IMR-90 (cell line): ENCODE results near the gene FGB. TPM values are rescaled to one million over a fixed set of nuclear protein-coding genes. Genes with fewer than 3 reads are reported as not detected.

ENCODE experiments used
- ATAC-seq: fragments of 200-7000 bp; cut with Tn5 transposase; 2 replicates; pipeline ENCODE4 v1.9.1; 2020; ENCODE audit warnings: low read depth, mild to moderate bottlenecking, moderate library complexity
- BruUV-seq: library from RNA; stranded (reverse); fragments of 400-500 nt; replicated peaks from 2 replicates; lab custom pipeline; 2021; lab: Mats Ljungman, UMichigan
- CTCF ChIA-PET: fragments of 300-600 bp; formaldehyde crosslinking; extraction: SDS; loops from one replicate; lab custom pipeline; 2021; ENCODE audit warnings: antibody characterized with exemption; lab: Yijun Ruan, JAX
- POLR2A ChIA-PET: fragments of 300-600 bp; sonication (Branson Sonifier 250); formaldehyde crosslinking; loops from one replicate; lab custom pipeline; 2022; ENCODE audit warnings: antibody characterized with exemption; ENCODE audit not compliant: unreplicated experiment; lab: Charles Lee
- DNase-seq: peaks from one replicate; pipeline ENCODE4 v3.0.0; 2013
- H2AFZ ChIP-seq: replicated peaks from 2 replicates; pipeline ENCODE3; 2013; ENCODE audit warnings: low read length, mild to moderate bottlenecking; ENCODE audit not compliant: poor library complexity
- H2AK5ac ChIP-seq: 2 replicates; pipeline ENCODE4 v1.6.1; 2013; ENCODE audit warnings: low read depth, low read length, inconsistent platforms
- H2AK9ac ChIP-seq: replicated peaks from 2 replicates; pipeline ENCODE3; 2013; ENCODE audit warnings: mild to moderate bottlenecking, low read depth, low read length, moderate library complexity; ENCODE audit not compliant: poor library complexity
- H2BK120ac ChIP-seq: 2 replicates; pipeline ENCODE4 v1.6.1; 2013; ENCODE audit warnings: low read depth, low read length, inconsistent platforms
- H2BK15ac ChIP-seq: 3 replicates; pipeline ENCODE4 v1.6.1; 2013; ENCODE audit warnings: low read depth, low read length, inconsistent platforms
- H2BK20ac ChIP-seq: 2 replicates; pipeline ENCODE4 v1.6.1; 2013; ENCODE audit warnings: low read depth, mild to moderate bottlenecking, inconsistent platforms, low read length, moderate library complexity
- H2BK5ac ChIP-seq: 2 replicates; pipeline ENCODE4 v1.6.1; 2013; ENCODE audit warnings: mild to moderate bottlenecking, low read depth, low read length, inconsistent platforms; ENCODE audit not compliant: poor library complexity, severe bottlenecking
- H3K14ac ChIP-seq: replicated peaks from 2 replicates; pipeline ENCODE4 v1.6.1; 2013; ENCODE audit warnings: low read depth, low read length, inconsistent platforms
- H3K18ac ChIP-seq: 2 replicates; pipeline ENCODE4 v1.6.1; 2013; ENCODE audit warnings: low read depth, low read length, control low read depth
- H3K23ac ChIP-seq: 2 replicates; pipeline ENCODE4 v1.6.1; 2013; ENCODE audit warnings: low read depth, low read length, inconsistent platforms
- H3K27ac ChIP-seq: 2 replicates; pipeline ENCODE4 v1.5.1; 2013; ENCODE audit warnings: mild to moderate bottlenecking, control low read depth, low read length; ENCODE audit not compliant: insufficient read depth
- H3K27me3 ChIP-seq: 2 replicates; pipeline ENCODE4 v1.6.1; 2013; ENCODE audit warnings: low read length; ENCODE audit not compliant: control insufficient read depth, insufficient read depth
- H3K36me3 ChIP-seq: 2 replicates; pipeline ENCODE4 v1.6.1; 2013; ENCODE audit warnings: low read length, mixed read lengths; ENCODE audit not compliant: control insufficient read depth, insufficient read depth
- H3K4ac ChIP-seq: 2 replicates; pipeline ENCODE4 v1.6.1; 2013; ENCODE audit warnings: low read depth, low read length, inconsistent platforms
- H3K4me1 ChIP-seq: 2 replicates; pipeline ENCODE4 v1.6.1; 2013; ENCODE audit warnings: low read length, mixed read lengths; ENCODE audit not compliant: control insufficient read depth, insufficient read depth
- H3K4me2 ChIP-seq: 2 replicates; pipeline ENCODE4 v1.6.1; 2013; ENCODE audit warnings: low read depth, mild to moderate bottlenecking, control low read depth, low read length, moderate library complexity
- H3K4me3 ChIP-seq: 2 replicates; pipeline ENCODE4 v1.5.1; 2013; ENCODE audit warnings: low read depth, mild to moderate bottlenecking, control low read depth, low read length, moderate library complexity; ENCODE audit not compliant: insufficient read depth
- H3K56ac ChIP-seq: 2 replicates; pipeline ENCODE4 v1.6.1; 2013; ENCODE audit warnings: low read length, inconsistent platforms; ENCODE audit not compliant: insufficient read depth; ENCODE audit errors: extremely low read depth
- H3K79me1 ChIP-seq, 2 experiments: 2 replicates each; pipeline ENCODE4 v1.6.1; 2013; ENCODE audit warnings: low read length in 2 of 2, inconsistent platforms in 1 of 2, low read depth in 1 of 2
- H3K9ac ChIP-seq: 2 replicates; pipeline ENCODE4 v1.6.1; 2013; ENCODE audit warnings: low read depth, low read length, control low read depth
- H3K9me1 ChIP-seq: 2 replicates; pipeline ENCODE4 v1.6.1; 2013; ENCODE audit warnings: low read length, inconsistent platforms; ENCODE audit not compliant: insufficient read depth
- H3K9me3 ChIP-seq: 2 replicates; pipeline ENCODE4 v1.6.1; 2013; ENCODE audit warnings: low read length; ENCODE audit not compliant: control insufficient read depth, insufficient read depth
- H4K20me1 ChIP-seq: 2 replicates; pipeline ENCODE4 v1.6.1; 2013; ENCODE audit warnings: low read length, inconsistent platforms; ENCODE audit not compliant: insufficient read depth
- H4K5ac ChIP-seq: 2 replicates; pipeline ENCODE4 v1.6.1; 2013; ENCODE audit warnings: mild to moderate bottlenecking, low read depth, low read length, control low read depth
- H4K8ac ChIP-seq, 2 experiments: 2 replicates each; pipeline ENCODE4 v1.6.1; 2013; ENCODE audit warnings: low read depth in 2 of 2, low read length in 2 of 2, control low read depth in 1 of 2, inconsistent platforms in 1 of 2
- H4K91ac ChIP-seq: 2 replicates; pipeline ENCODE4 v1.6.1; 2013; ENCODE audit warnings: low read depth, low read length, inconsistent platforms; ENCODE audit not compliant: insufficient read depth
- BHLHE40 ChIP-seq: fragments of 150-350 bp; IDR thresholded peaks from 2 replicates; pipeline ENCODE4 v1.6.1; 2016; ENCODE audit warnings: mild to moderate bottlenecking, low read depth, low read length
- CEBPB ChIP-seq: IDR thresholded peaks from 2 replicates; pipeline ENCODE4 v1.6.1; 2012; ENCODE audit warnings: low read depth, low read length, improper control_type of control experiment
- CHD1 ChIP-seq: IDR thresholded peaks from 2 replicates; pipeline ENCODE4 v1.6.1; 2012; ENCODE audit warnings: low read depth, low read length, improper control_type of control experiment
- CTCF ChIP-seq: conservative IDR thresholded peaks from 2 replicates; pipeline ENCODE4 v1.5.1; 2012; ENCODE audit warnings: mild to moderate bottlenecking, low read depth, low read length, improper control_type of control experiment
- ELK1 ChIP-seq: fragments of 150-350 bp; IDR thresholded peaks from 2 replicates; pipeline ENCODE4 v1.6.1; 2016; ENCODE audit warnings: low read depth, mild to moderate bottlenecking, low read length, moderate library complexity, borderline replicate concordance
- FOS ChIP-seq: fragments of 150-350 bp; IDR thresholded peaks from 2 replicates; pipeline ENCODE4 v1.6.1; 2016; ENCODE audit warnings: low read depth, low read length
- MAFK ChIP-seq: IDR thresholded peaks from 2 replicates; pipeline ENCODE4 v1.6.1; 2012; ENCODE audit warnings: low read depth, low read length, improper control_type of control experiment
- MAZ ChIP-seq: IDR thresholded peaks from 2 replicates; pipeline ENCODE4 v1.6.1; 2012; ENCODE audit warnings: low read depth, mild to moderate bottlenecking, low read length, improper control_type of control experiment, moderate library complexity, borderline replicate concordance
- MXI1 ChIP-seq: IDR thresholded peaks from 2 replicates; pipeline ENCODE4 v1.6.1; 2012; ENCODE audit warnings: low read depth, mild to moderate bottlenecking, low read length, moderate library complexity, borderline replicate concordance
- NFE2L2 ChIP-seq: fragments of 150-350 bp; IDR thresholded peaks from 2 replicates; pipeline ENCODE4 v1.6.1; 2016; ENCODE audit warnings: low read depth, mild to moderate bottlenecking, low read length
- POLR2A ChIP-seq: IDR thresholded peaks from 2 replicates; pipeline ENCODE4 v1.6.1; 2012; ENCODE audit warnings: mild to moderate bottlenecking, low read depth, low read length
- RAD21 ChIP-seq: IDR thresholded peaks from 2 replicates; pipeline ENCODE4 v1.6.1; 2012; ENCODE audit warnings: low read length, improper control_type of control experiment
- RCOR1 ChIP-seq: IDR thresholded peaks from 2 replicates; pipeline ENCODE4 v1.6.1; 2012; ENCODE audit warnings: mild to moderate bottlenecking, low read length, improper control_type of control experiment; ENCODE audit not compliant: insufficient replicate concordance
- RFX5 ChIP-seq: IDR thresholded peaks from 2 replicates; pipeline ENCODE4 v1.8.0; 2012; ENCODE audit warnings: low read depth, mild to moderate bottlenecking, low read length, moderate library complexity
- SMC3 ChIP-seq: fragments of 150-350 bp; IDR thresholded peaks from 2 replicates; pipeline ENCODE4 v1.6.1; 2016; ENCODE audit warnings: low read depth, mild to moderate bottlenecking, antibody characterized with exemption, low read length, moderate library complexity
- USF2 ChIP-seq: fragments of 150-350 bp; IDR thresholded peaks from 2 replicates; pipeline ENCODE4 v1.6.1; 2017; ENCODE audit warnings: mild to moderate bottlenecking, antibody characterized with exemption, low read length, low read depth
- WGBS, 2 experiments: methylation state at CpG; one replicate each; pipeline versions ENCODE4 v1.1.5 to v1.1.7; 2013; ENCODE audit warnings: missing lambda C conversion rate in 2 of 2; ENCODE audit not compliant: insufficient read length in 1 of 2; ENCODE audit errors: extremely low coverage in 2 of 2; 5-methylcytosine and 5-hydroxymethylcytosine counted together
- dilution Hi-C: fragments of 300-500 bp; cut with HindIII; formaldehyde crosslinking; loops from one replicate; pipeline ENCODE4 v1.14.3; 2018; ENCODE audit warnings: low sequenced_read_pairs; ENCODE audit not compliant: unreplicated experiment
- in situ Hi-C: fragments of 300-500 bp; cut with MboI; formaldehyde crosslinking; loops from 3 replicates; pipeline ENCODE4 v1.14.3; 2019; ENCODE audit warnings: low sequenced_read_pairs, inconsistent platforms, mixed read lengths
- intact Hi-C: fragments of 100-400 bp; cut with micrococcal nuclease; formaldehyde crosslinking; loops from 2 replicates; pipeline ENCODE4 v1.10.0; 2022
- polyA plus RNA-seq, 3 experiments: library from polyadenylated mRNA; depleted of rRNA; stranded (reverse); fragments of >200 nt; gene quantifications; 2 replicates each; pipeline ENCODE4 v1.2.3, GENCODE V29; 2012; ENCODE audit warnings: low replicate concordance in 1 of 3
- total RNA-seq: library from RNA; depleted of rRNA; stranded (reverse); fragments of >200 nt; gene quantifications from 2 replicates; pipeline ENCODE4 v1.2.3, GENCODE V29; 2012

FGB gene
- total and polyA plus RNA-seq, 2 of the 4 experiments (the other 2 are of a cell fraction): not detected

DNA sequence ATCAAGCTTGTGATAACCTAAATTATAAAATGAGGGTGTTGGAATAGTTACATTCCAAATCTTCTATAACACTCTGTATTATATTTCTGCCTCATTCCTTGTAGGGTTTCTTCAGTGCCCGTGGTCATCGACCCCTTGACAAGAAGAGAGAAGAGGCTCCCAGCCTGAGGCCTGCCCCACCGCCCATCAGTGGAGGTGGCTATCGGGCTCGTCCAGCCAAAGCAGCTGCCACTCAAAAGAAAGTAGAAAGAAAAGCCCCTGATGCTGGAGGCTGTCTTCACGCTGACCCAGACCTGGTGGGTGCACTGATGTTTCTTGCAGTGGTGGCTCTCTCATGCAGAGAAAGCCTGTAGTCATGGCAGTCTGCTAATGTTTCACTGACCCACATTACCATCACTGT, 2.9 kb downstream of the FGB start:
- H2BK20ac ChIP-seq: no peak overlapping the region
- no peak overlapping the region for H3K14ac ChIP-seq
- H3K18ac ChIP-seq: no peak overlapping the region
- H2BK5ac ChIP-seq: no peak overlapping the region
- H4K91ac ChIP-seq: no peak overlapping the region
- no peak overlapping the region for H2AK5ac ChIP-seq
- WGBS, 2 experiments: no CpG with 5 or more reads among the region's 6 CpGs
- BruUV-seq: no TSS peak
- no peak overlapping the region for H4K8ac ChIP-seq
- H3K4me1 ChIP-seq: no peaks in the 10 kb centered on the region; the same call in 1 of the 2 replicates
- H3K23ac ChIP-seq: no peak overlapping the region
- H3K27me3 ChIP-seq: no peaks in the 10 kb centered on the region; the same call in 1 of the 2 replicates
- POLR2A ChIA-PET: no interaction called here
- H3K9me1 ChIP-seq: no peaks in the 10 kb centered on the region
- no peak for DNase-seq
- H2AK9ac ChIP-seq: no peak overlapping the region
- no peak for TF ChIP-seq MXI1
- TF ChIP-seq FOS: no peak
- no peak for TF ChIP-seq RAD21
- no peak for TF ChIP-seq CEBPB
- no peak for TF ChIP-seq RFX5
- TF ChIP-seq RCOR1: no peak
- TF ChIP-seq MAZ: no peak
- no peak for TF ChIP-seq CHD1
- TF ChIP-seq SMC3: no peak
- no peak for TF ChIP-seq ELK1
- no peak for TF ChIP-seq NFE2L2
- TF ChIP-seq MAFK: no peak
- TF ChIP-seq CTCF: no peak
- no peak for TF ChIP-seq POLR2A
- no peak for TF ChIP-seq USF2
- TF ChIP-seq BHLHE40: no peak
- H2BK120ac ChIP-seq: no peak overlapping the region
- CTCF ChIA-PET: interaction anchor here (1.2 to 2.0 kb wide), 2 partner anchors 53 to 156 kb away, joined by 3 to 5 read pairs; no protein-coding TSS in a partner anchor
- H3K4me2 ChIP-seq: no peak overlapping the region
- H3K9me3 ChIP-seq: no peaks in the 10 kb centered on the region
- no peaks in the 10 kb centered on the region for H3K36me3 ChIP-seq
- H4K20me1 ChIP-seq: no peaks in the 10 kb centered on the region
- H3K79me1 ChIP-seq: no peaks in the 10 kb centered on the region
- intact Hi-C loops (no loop called here), dilution Hi-C loops (no loop called here), in situ Hi-C loops (loop anchor here (25.0 kb wide), 1 partner anchor 797 kb away; no protein-coding TSS in a partner anchor)
- H2BK15ac ChIP-seq: no peak overlapping the region
- no peak overlapping the region for H3K56ac ChIP-seq
- ATAC-seq: no peak
- no peak overlapping the region for H4K5ac ChIP-seq
- H3K9ac ChIP-seq: no peak overlapping the region
- no peak overlapping the region for H3K4ac ChIP-seq
- no peak overlapping the region for H3K27ac ChIP-seq
- no peak overlapping the region for H2AFZ ChIP-seq
- H3K4me3 ChIP-seq: no peak overlapping the region
